Endothelial cell of umbilical vein (primary cell): ENCODE results near the gene ATP8B3. TPM values are rescaled to one million over a fixed set of nuclear protein-coding genes. Genes with fewer than 3 reads are reported as not detected.

Experiments
- BruUV-seq: library from RNA; stranded (reverse); fragments of 400-500 nt; replicated peaks from 2 replicates; lab custom pipeline; 2021; lab: Mats Ljungman, UMichigan
- CTCF ChIA-PET: fragments of 300-600, 350-600 bp; sonication (Branson Sonifier 250); formaldehyde crosslinking; loops from one replicate; lab custom pipeline; 2021; ENCODE audit warnings: antibody characterized with exemption, inconsistent platforms; lab: Charles Lee
- POLR2A ChIA-PET: fragments of 300-600, 350-600 bp; sonication (Branson Sonifier 250); formaldehyde crosslinking; loops from one replicate; lab custom pipeline; 2021; ENCODE audit warnings: antibody characterized with exemption, inconsistent platforms; lab: Charles Lee
- DNase-seq: peaks from one replicate; pipeline ENCODE4 v3.0.0-alpha.2; 2011; ENCODE audit warnings: low read depth, low spot score
- FAIRE-seq: peaks from 2 replicates; lab custom pipeline; 2011; peaks lifted over from hg19 to GRCh38; lab: Jason Lieb, UNC
- H2AFZ ChIP-seq: 2 replicates; pipeline ENCODE4 v1.6.0; 2012; ENCODE audit warnings: low read depth, low read length, control low read depth, inconsistent platforms
- H3K27ac ChIP-seq: 2 replicates; pipeline ENCODE4 v1.5.1; 2011; ENCODE audit warnings: low read depth, mild to moderate bottlenecking, control low read depth, low read length, moderate library complexity; ENCODE audit not compliant: insufficient read depth
- H3K27me3 ChIP-seq, 2 experiments: 2 replicates each; pipeline versions ENCODE4 v1.6.0 to v1.6.1; 2011; ENCODE audit warnings: low read length in 2 of 2, mixed read lengths in 1 of 2; ENCODE audit not compliant: control insufficient read depth in 2 of 2, insufficient read depth in 2 of 2
- H3K36me3 ChIP-seq, 2 experiments: 2 replicates in 1 of 2; 3 replicates in 1 of 2; pipeline ENCODE4 v1.5.1; 2011; ENCODE audit warnings: low read length in 2 of 2, mild to moderate bottlenecking in 1 of 2, moderate library complexity in 1 of 2; ENCODE audit not compliant: control insufficient read depth in 2 of 2, insufficient read depth in 2 of 2; ENCODE audit errors: extremely low read depth in 1 of 2
- H3K4me1 ChIP-seq: 3 replicates; pipeline ENCODE4 v1.5.1; 2011; ENCODE audit warnings: mild to moderate bottlenecking, low read length; ENCODE audit not compliant: control insufficient read depth, insufficient read depth; ENCODE audit errors: extremely low read depth
- H3K4me2 ChIP-seq: 2 replicates; pipeline ENCODE4 v1.6.1; 2011; ENCODE audit warnings: low read length, control low read depth, mixed read lengths; ENCODE audit not compliant: insufficient read depth
- H3K4me3 ChIP-seq, 3 experiments: fragments of 200-600 bp in 1 of 3; sonication (generic), shearing (Covaris generic) in 1 of 3; replicated peaks in 1 of 3; 2 replicates each; pipeline ENCODE4 v1.5.1; 2011 to 2016; ENCODE audit warnings: control low read depth in 3 of 3, low read length in 3 of 3, mild to moderate bottlenecking in 2 of 3, inconsistent platforms in 1 of 3, low read depth in 1 of 3, moderate library complexity in 1 of 3; ENCODE audit not compliant: insufficient read depth in 1 of 3
- H3K79me2 ChIP-seq: 2 replicates; pipeline ENCODE4 v1.6.0; 2012; ENCODE audit warnings: low read length, inconsistent platforms; ENCODE audit not compliant: control insufficient read depth, insufficient read depth
- H3K9ac ChIP-seq: replicated peaks from 2 replicates; pipeline ENCODE3; 2011; ENCODE audit warnings: low read length, control low read depth; ENCODE audit not compliant: insufficient read depth; ENCODE audit errors: extremely low read depth
- H3K9me1 ChIP-seq: replicated peaks from 3 replicates; pipeline ENCODE4 v1.6.0; 2011; ENCODE audit warnings: mild to moderate bottlenecking, low read length; ENCODE audit not compliant: control insufficient read depth, insufficient read depth; ENCODE audit errors: extremely low read depth
- H3K9me3 ChIP-seq: replicated peaks from 2 replicates; pipeline ENCODE4 v1.5.1; 2012; ENCODE audit warnings: low read length, inconsistent platforms; ENCODE audit not compliant: control insufficient read depth, insufficient read depth
- H4K20me1 ChIP-seq: replicated peaks from 2 replicates; pipeline ENCODE3; 2011; ENCODE audit warnings: mild to moderate bottlenecking, low read length; ENCODE audit not compliant: control insufficient read depth, insufficient read depth; ENCODE audit errors: extremely low read depth
- EZH2 ChIP-seq: IDR thresholded peaks from 2 replicates; pipeline ENCODE4 v1.6.1; 2012; ENCODE audit warnings: borderline replicate concordance, low read depth, mild to moderate bottlenecking, moderate library complexity, low read length, inconsistent platforms; ENCODE audit not compliant: severe bottlenecking
- FOS ChIP-seq: IDR thresholded peaks from 2 replicates; pipeline ENCODE4 v1.6.1; 2011; ENCODE audit warnings: mild to moderate bottlenecking, low read length, moderate library complexity, borderline replicate concordance; ENCODE audit not compliant: insufficient read depth
- GATA2 ChIP-seq: IDR thresholded peaks from 2 replicates; pipeline ENCODE4 v1.7.0; 2011; ENCODE audit warnings: low read depth, mild to moderate bottlenecking, moderate library complexity, mixed read lengths, low read length; ENCODE audit not compliant: insufficient read length, insufficient read depth
- JUN ChIP-seq: IDR thresholded peaks from 2 replicates; pipeline ENCODE4 v1.6.1; 2011; ENCODE audit warnings: borderline replicate concordance, low read depth; ENCODE audit not compliant: insufficient read length, insufficient read depth
- MYC ChIP-seq: IDR thresholded peaks from one replicate; pipeline ENCODE4 v1.6.1; 2011; ENCODE audit warnings: mild to moderate bottlenecking, low read depth, low read length
- POLR2A ChIP-seq: IDR thresholded peaks from 2 replicates; pipeline ENCODE4 v1.6.1; 2012; ENCODE audit warnings: low read depth, mild to moderate bottlenecking, control low read depth, low read length
- POLR2AphosphoS5 ChIP-seq: IDR thresholded peaks from 2 replicates; pipeline ENCODE4 v1.6.1; 2012; ENCODE audit warnings: low read depth, mild to moderate bottlenecking, control low read depth, low read length, moderate library complexity; ENCODE audit not compliant: insufficient read depth
- dilution Hi-C: fragments of 300-500 bp; cut with MboI; formaldehyde crosslinking; loops from one replicate; pipeline ENCODE4 v1.15.0; 2019; ENCODE audit warnings: low sequenced_read_pairs; ENCODE audit not compliant: extremely low pct_ligation_motif_present
- intact Hi-C: fragments of 100-400 bp; cut with micrococcal nuclease; formaldehyde crosslinking; loops from one replicate; pipeline ENCODE4 v1.10.0; 2022
- polyA plus RNA-seq, 4 experiments: library from polyadenylated mRNA; depleted of rRNA in 3 of 4; stranded (reverse) in 3 of 4; unstranded in 1 of 4; fragments of >200 nt; gene quantifications; 2 replicates each; pipeline versions ENCODE4 v1.2.1 to v1.2.3, GENCODE V29; 2011 to 2012; ENCODE audit warnings: missing spikeins in 1 of 4
- total RNA-seq: library from RNA; stranded (reverse); gene quantifications from 2 replicates; pipeline ENCODE4 v1.2.3, GENCODE V29; 2021
- TF ChIP-seq, protein P1 (sequence below), 2 donors: IDR thresholded peaks; 1 replicate in 1 of 2; 2 replicates in 1 of 2; pipeline ENCODE4 v1.5.1; 2011; ENCODE audit warnings: low read length in 2 of 2, mild to moderate bottlenecking in 2 of 2, moderate library complexity in 2 of 2, control low read depth in 1 of 2, inconsistent platforms in 1 of 2, low read depth in 1 of 2; ENCODE audit not compliant: insufficient read depth in 1 of 2; ENCODE audit errors: extremely low read depth in 1 of 2
- TF ChIP-seq, protein P2 (sequence below): IDR thresholded peaks from 2 replicates; pipeline ENCODE4 v1.6.1; 2011; ENCODE audit not compliant: insufficient read depth, insufficient read length

Gene ATP8B3
- total and polyA plus RNA-seq, 2 donors (not counting 3 experiments of a cell fraction or from before 2014, with no cell fraction given): 1.1 to 7.3 TPM

DNA sequence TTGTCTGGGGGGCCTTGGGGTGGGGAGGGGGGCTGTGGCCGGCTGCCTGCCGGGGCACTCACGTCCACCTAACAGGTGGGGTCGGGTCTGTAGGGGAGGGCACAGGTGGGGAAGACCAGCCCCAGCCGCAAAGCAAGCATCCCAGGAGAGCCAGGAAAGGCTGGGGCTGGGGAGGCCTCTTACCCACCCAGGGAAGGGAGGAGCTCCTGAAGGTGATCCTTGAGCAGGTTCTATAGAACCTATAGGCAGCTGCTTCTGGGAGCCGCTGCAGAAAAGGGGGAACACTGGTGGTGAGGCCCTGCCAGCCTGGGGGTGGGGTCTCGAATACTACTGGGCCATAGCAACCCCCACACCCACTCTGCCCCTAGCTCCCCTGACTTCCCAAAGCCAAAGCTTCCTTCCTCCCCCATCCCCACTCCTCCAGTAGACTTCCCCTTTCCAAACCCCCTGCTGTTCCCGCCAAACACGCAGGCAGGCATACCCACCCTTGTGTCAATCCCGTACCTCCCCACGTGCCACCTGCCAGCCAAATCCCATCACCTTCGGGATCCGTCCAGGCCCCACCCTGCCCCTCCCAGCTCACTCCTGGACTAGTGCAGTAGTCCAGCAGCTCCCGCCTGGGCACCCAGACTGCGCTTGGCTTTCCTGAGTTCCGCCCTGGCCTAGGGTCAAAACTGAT, 45.7 kb upstream of the ATP8B3 start:
- DNase-seq (no peak), FAIRE-seq (no peak)
- Histone ChIP-seq H3K36me3 (no peaks in the 10 kb centered on the region), H3K9me1 (no peaks in the 10 kb centered on the region), H3K4me3 (no peak overlapping the region), H3K27ac (peak overlapping the region; percentile 52), H3K79me2 (peaks cover 89% of the 10 kb centered on the region), H3K9ac (peak overlapping the region; percentile 10), H3K4me1 (peaks cover 51% of the 10 kb centered on the region), H2AFZ (no peak overlapping the region), H3K4me2 (no peak overlapping the region), H4K20me1 (no peaks in the 10 kb centered on the region), H3K9me3 (no peaks in the 10 kb centered on the region), H3K27me3 (no peaks in the 10 kb centered on the region)
- ChIA-PET POLR2A (no interaction called here), CTCF (interaction anchor here (1.3 to 2.1 kb wide), 3 partner anchors 9 to 32 kb away, joined by 3 to 14 read pairs (median 6); no protein-coding TSS in a partner anchor)
- intact Hi-C loops (no loop called here), dilution Hi-C loops (no loop called here)
- BruUV-seq: no TSS peak
- TF ChIP-seq JUN: no peak
- no peak for TF ChIP-seq EZH2
- TF ChIP-seq, protein P1, sequence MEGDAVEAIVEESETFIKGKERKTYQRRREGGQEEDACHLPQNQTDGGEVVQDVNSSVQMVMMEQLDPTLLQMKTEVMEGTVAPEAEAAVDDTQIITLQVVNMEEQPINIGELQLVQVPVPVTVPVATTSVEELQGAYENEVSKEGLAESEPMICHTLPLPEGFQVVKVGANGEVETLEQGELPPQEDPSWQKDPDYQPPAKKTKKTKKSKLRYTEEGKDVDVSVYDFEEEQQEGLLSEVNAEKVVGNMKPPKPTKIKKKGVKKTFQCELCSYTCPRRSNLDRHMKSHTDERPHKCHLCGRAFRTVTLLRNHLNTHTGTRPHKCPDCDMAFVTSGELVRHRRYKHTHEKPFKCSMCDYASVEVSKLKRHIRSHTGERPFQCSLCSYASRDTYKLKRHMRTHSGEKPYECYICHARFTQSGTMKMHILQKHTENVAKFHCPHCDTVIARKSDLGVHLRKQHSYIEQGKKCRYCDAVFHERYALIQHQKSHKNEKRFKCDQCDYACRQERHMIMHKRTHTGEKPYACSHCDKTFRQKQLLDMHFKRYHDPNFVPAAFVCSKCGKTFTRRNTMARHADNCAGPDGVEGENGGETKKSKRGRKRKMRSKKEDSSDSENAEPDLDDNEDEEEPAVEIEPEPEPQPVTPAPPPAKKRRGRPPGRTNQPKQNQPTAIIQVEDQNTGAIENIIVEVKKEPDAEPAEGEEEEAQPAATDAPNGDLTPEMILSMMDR (IDR thresholded peaks at IDR 0.05; ENCODE audit: extremely low read depth in 1 of 2, insufficient read depth in 1 of 2, low read depth in 1 of 2, low read length in 2 of 2): no peak
- TF ChIP-seq FOS: no peak
- TF ChIP-seq POLR2AphosphoS5: no peak
- TF ChIP-seq MYC: no peak
- no peak for TF ChIP-seq POLR2A
- TF ChIP-seq GATA2: no peak
- TF ChIP-seq, protein P2, sequence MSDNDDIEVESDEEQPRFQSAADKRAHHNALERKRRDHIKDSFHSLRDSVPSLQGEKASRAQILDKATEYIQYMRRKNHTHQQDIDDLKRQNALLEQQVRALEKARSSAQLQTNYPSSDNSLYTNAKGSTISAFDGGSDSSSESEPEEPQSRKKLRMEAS: no peak
